Measurements from ENCODE around the gene IL19. TPM values are rescaled to one million over a fixed set of nuclear protein-coding genes. Genes with fewer than 3 reads are reported as not detected.

The IL19 gene
- total RNA-seq, 1 experiment from 2014 or later: not detected

Other genes starting within 250 kb of the IL19 start
- gene EIF2D, start 158.3 kb upstream of the IL19 start, total RNA-seq (2014; rRNA removed; shearing (Covaris generic); ENCODE audit: low replicate concordance): 59.5 and 63.7 TPM in 2 replicates
- gene DYRK3, start 135.2 kb upstream of the IL19 start, total RNA-seq (2014; rRNA removed; shearing (Covaris generic); ENCODE audit: low replicate concordance): 5.1 and 9.2 TPM in 2 replicates
- 28.4 and 30.9 TPM in 2 replicates for gene MAPKAPK2, start 85.9 kb upstream of the IL19 start, total RNA-seq (2014; rRNA removed; shearing (Covaris generic); ENCODE audit: low replicate concordance)
- not detected in 2 replicates for gene IL10, start 1.7 kb downstream of the IL19 start, total RNA-seq (2014; rRNA removed; shearing (Covaris generic); ENCODE audit: low replicate concordance)
- not detected in 2 replicates for gene IL20, start 94.8 kb downstream of the IL19 start, total RNA-seq (2014; rRNA removed; shearing (Covaris generic); ENCODE audit: low replicate concordance)
- gene IL24, start 126.7 kb downstream of the IL19 start, total RNA-seq (2014; rRNA removed; shearing (Covaris generic); ENCODE audit: low replicate concordance): not detected in 2 replicates
- gene FCMR, start 151.2 kb downstream of the IL19 start, total RNA-seq (2014; rRNA removed; shearing (Covaris generic); ENCODE audit: low replicate concordance): not detected in 2 replicates
- gene PIGR, start 175.7 kb downstream of the IL19 start, total RNA-seq (2014; rRNA removed; shearing (Covaris generic); ENCODE audit: low replicate concordance): not detected in 2 replicates
- gene FCAMR, start 199.7 kb downstream of the IL19 start, total RNA-seq (2014; rRNA removed; shearing (Covaris generic); ENCODE audit: low replicate concordance): 0.14 TPM in 1 of 2 replicates, not detected in the other

Measured in Caki2 (cell line).